KOPT-K1 (cell line): Measurements from ENCODE around the gene CCDC183.
"Not testable (repeated sequence)": the region's sequence is repeated elsewhere in the genome, so short reads cannot be mapped to it uniquely, and the experiment has no call there.

Source experiments
- H3K27ac ChIP-seq: fragments of 200-600 bp; sonication (generic); 2 replicates; pipeline ENCODE4 v1.5.1; 2016; ENCODE audit warnings: antibody characterized with exemption, mild to moderate bottlenecking, low read depth, low read length; ENCODE audit not compliant: poor library complexity, severe bottlenecking
- H3K36me3 ChIP-seq: fragments of 200-600 bp; sonication (generic); 2 replicates; pipeline ENCODE4 v1.5.1; 2017; ENCODE audit warnings: antibody characterized with exemption, mild to moderate bottlenecking, low read length, moderate library complexity; ENCODE audit not compliant: insufficient read depth
- H3K9me3 ChIP-seq: fragments of 200-600 bp; sonication (generic); 2 replicates; pipeline ENCODE4 v1.5.1; 2017; ENCODE audit warnings: antibody characterized with exemption, low read length, mild to moderate bottlenecking; ENCODE audit not compliant: insufficient read depth, poor library complexity, severe bottlenecking

Gene CCDC183

DNA sequence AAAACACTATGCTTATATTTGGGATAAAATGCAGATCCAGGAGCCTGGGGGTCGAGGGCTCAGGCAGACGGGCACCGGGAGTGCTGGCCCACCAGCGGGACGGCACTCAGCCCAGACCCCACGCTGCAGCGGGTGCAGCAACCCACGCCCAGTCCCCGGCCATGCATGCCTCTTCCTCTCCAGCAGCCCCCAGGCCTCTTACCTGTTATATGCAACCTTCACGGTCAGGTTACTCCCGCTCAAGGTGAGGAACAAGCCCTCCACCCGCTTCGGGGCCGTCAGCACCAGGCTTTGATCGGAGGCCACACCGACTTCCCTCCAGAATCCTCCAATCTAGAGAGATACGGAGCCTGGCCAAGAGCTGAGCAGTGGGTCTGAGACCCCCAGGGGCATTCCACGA is 39.3 kb upstream of the CCDC183 start:
- H3K36me3 ChIP-seq = no peaks in the 10 kb centered on the region
- peaks cover 13% of the 10 kb centered on the region for H3K9me3 ChIP-seq
- no peak overlapping the region for H3K27ac ChIP-seq

- Histone ChIP-seq H3K27ac (no peak overlapping the region), H3K36me3 (no peaks in the 10 kb centered on the region), H3K9me3 (peaks cover 8% of the 10 kb centered on the region)
These were observed 38.8 kb upstream of the CCDC183 start for GRCh38 chr9:136757328-136757727.

GRCh38 chr9:136757751-136758140 is 38.4 kb upstream of the CCDC183 start:
- peaks cover 4% of the 10 kb centered on the region for H3K9me3 ChIP-seq
- no peaks in the 10 kb centered on the region for H3K36me3 ChIP-seq
- no peak overlapping the region for H3K27ac ChIP-seq

DNA sequence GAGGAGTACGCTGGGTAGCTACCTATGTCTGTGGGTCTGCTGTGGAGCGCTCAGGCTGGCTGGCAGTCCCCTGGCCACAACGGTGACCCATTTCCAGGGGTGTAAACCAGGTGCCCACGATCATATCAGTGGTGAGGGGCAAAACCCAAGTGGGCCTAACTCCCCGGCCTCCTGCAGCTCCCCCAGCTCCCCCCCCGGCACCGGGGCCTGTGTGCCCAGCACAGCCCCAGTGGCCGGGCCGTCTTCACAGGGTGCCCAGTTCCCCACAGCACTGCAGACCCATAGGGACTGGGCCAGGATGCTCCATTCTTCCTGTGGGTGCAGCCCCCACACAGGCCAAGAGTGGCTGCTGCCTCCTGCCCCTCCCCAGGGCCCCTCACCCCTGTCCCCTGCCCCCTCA is 37.1 kb upstream of the CCDC183 start:
- Histone ChIP-seq H3K9me3 (no peaks in the 10 kb centered on the region), H3K27ac (no peak overlapping the region), H3K36me3 (no peaks in the 10 kb centered on the region)

DNA sequence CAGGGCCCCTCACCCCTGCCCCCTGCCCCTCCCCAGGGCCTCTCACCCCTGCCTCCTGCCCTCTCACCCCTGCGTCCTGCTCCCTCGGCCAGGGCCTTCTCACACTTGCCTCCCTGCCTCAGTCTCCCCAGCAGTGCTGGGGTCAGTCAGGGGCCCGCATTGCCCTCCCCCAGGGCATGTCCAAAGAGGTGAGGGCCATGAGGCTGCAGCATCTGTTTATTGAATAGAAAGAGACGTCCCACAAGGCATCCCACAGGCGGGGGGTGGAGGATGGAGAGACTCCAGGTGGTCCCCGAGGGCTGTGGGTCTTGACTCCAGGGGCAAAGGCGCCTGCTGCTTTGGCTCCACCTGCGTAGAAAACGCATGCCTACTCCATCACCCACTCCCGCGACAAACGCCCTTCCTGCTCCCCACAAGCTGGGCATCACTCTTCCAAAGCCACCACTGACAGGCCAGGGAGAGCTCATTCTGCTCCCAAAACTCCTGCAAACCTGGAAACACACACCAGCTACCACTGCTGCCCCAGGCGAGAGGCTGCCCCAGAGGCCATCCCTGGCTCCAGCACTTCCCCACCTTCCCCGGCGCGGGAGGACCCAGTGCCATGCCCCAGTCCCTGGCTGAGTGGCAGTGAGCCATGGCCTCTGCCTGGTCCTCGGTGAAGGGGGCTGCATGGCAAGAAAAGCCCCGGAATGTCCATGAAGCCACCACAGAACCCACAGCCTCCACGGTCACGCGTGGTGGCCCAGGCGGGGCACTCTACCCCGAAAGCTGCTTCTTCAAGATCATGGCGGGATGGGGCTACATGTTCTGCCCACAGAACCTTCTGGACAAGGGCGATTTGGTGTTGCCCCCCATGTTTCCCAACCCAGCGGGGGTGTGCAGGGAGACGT is 36.5 kb upstream of the CCDC183 start:
- Histone ChIP-seq H3K9me3 (no peaks in the 10 kb centered on the region), H3K36me3 (no peaks in the 10 kb centered on the region), H3K27ac (no peak overlapping the region)

DNA sequence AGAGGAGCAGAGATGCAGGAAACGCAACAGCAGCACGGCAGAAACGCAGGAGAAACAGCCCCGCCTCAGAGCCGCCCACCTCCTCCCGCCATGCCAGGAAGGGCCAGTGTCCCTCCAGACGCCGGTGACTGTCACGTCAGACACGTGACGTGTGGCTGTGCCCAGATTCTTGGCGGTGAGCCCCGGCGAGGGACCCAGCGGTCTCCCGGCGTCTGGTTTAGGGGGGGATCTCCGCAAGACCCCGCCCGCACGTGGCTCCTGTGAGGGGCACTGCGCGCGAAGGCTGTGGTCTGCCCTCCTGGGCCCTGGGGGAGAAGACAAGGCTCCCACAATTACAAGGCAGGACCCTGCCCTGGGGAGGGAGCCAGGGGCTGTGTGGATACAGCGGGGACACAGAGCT is 35.7 kb upstream of the CCDC183 start:
- Histone ChIP-seq H3K36me3 (no peaks in the 10 kb centered on the region), H3K27ac (no peak overlapping the region), H3K9me3 (no peaks in the 10 kb centered on the region)

GRCh38 chr9:136760834-136761544 is 35.1 kb upstream of the CCDC183 start:
- H3K36me3 ChIP-seq = not testable (repeated sequence)

DNA sequence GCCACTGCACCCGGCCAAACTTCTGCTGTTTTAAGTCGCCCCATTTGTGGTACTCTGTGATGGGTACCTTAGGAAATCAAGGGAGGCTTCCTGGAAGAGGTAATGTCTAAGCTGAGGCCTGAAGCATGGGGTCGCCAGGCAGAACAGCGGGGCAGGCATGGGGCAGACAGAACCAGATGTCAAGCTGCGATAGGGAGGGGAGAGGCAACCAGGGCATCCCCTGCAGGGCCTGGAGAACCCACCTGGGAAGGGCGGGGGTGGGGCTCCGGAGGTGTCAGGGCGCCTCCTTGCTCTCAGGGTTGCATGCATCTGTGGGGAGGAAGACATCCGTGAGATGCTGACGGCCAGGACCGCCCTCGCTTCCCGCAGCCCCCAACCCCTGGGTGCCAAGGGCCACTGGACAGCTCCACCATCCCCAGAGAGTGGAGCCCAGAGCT is 34.6 kb upstream of the CCDC183 start:
- H3K9me3 ChIP-seq = no peaks in the 10 kb centered on the region
- H3K27ac ChIP-seq = no peak overlapping the region
- H3K36me3 ChIP-seq = no peaks in the 10 kb centered on the region

More at GRCh38 chr9:136760834-136761544, 35.1 kb upstream of the CCDC183 start:
- not testable (repeated sequence) for H3K9me3 ChIP-seq, H3K27ac ChIP-seq

DNA sequence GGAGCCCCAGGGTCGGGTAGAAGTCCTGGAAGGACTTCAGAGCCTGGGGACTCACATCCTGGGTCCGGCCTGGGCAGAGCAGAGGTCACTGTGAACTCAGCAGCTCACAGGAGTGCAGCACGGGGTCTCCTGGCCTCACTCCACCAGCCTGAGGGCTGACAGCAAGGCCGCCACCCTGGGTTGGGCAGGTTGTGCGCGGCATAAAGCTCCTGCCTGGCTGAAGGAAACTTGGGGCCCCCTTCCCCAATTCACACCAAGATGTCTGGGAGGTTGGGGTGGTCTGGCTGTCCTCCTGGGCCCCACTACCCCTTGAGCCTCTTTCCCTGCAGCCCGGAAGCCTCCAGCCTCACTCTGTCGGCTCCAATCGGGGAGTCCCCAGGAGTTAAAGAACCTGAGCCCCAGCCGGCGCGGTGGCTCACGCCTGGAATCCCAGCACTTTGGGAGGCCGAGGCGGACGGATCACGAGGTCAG is 33.9 kb upstream of the CCDC183 start:
- Histone ChIP-seq H3K9me3 (no peaks in the 10 kb centered on the region), H3K36me3 (no peaks in the 10 kb centered on the region), H3K27ac (no peak overlapping the region)

DNA sequence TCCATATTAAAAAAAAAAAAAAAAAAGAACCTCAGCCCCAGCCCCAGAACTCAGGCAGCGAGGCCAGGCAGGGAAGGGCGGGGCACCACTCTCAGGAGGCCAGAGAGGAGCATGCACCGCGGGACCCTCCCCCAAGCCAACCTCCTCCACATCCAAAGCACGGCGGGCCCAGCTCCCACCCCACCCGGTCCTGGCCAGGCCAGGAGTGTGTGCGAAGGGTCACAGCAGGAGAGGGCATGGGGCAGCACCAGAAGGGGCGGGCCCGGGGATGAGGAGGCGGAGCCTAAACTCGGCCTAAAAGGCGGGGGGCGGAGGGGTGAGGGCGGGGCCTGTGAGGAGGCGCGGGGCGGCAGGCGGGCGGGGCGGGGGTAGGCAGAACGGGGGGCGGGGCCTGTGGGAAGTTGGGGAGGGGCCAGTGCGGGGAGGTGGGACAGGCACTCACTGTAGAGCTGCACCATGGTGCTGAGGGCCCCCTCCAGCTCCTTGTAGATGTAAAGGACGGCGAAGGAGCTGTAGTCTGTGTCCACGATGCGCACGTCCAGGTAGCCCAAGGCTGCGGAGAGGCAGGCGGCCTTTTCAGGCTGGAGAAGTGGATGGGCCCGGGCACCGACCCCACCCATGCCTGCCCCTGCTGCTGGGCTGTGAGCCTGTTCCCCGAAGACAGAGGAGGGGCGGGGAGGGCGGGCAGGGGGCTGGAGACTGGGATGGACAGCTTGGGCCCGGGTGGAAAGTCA is 33.1 kb upstream of the CCDC183 start:
- Histone ChIP-seq H3K36me3 (no peaks in the 10 kb centered on the region), H3K27ac (no peak overlapping the region), H3K9me3 (no peaks in the 10 kb centered on the region)

DNA sequence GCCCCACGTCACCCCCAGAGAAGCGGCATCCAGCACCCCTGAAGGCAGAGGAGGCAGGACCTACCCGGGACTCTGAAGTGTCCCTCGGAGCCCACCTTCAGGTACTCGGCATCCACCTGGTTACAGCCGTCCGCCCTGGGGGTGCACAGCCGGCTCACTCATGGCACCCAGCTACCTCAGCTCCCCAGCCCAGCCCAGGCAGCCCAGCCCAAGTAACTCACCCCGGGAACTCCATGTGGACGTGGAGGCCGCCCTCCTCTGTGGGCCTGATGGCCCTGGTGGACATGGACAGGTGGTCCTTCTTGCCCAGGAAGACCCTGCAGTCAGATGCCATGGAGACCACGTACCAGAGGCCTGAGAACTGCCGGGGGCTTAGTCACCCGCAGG is 32.5 kb upstream of the CCDC183 start:
- Histone ChIP-seq H3K27ac (no peak overlapping the region), H3K36me3 (no peaks in the 10 kb centered on the region), H3K9me3 (no peaks in the 10 kb centered on the region)

DNA sequence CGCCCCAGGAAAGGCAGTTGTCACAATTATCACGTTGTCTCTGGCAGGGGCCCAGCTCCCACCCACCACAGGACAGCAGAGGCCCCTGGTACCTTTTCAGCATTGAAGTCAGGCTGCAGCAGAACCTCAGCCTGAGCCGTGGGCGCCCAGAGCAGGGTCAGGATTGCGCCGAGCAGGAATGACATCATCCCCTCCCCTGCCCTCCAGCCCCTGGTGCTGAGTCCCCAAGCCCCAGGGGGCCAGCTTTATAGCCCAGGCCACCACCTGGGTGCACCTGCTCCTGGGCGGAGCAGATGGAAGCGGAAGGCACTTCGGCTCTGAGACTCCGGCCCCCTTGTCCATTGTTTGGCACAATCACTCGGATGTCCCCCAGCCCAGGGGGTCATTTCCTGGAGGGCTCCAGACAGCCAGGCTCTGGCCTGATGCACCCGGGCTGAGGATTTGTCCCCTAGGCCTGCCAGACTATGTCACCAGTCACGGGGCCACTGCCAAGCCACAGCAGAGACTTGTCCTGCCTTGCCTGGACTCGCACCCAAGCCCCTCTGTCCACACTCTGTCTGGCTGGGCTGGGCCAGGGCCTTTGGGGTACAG is 31.7 kb upstream of the CCDC183 start, which contains the start of gene LCN15:
Gene LCN15 (minus strand): TSS at position 218 of the 591 bp plus-strand sequence. CDS start 30 bp downstream, at position 188.
- Histone ChIP-seq H3K36me3 (no peaks in the 10 kb centered on the region), H3K27ac (no peak within 1 kb of the TSS), H3K9me3 (no peaks in the 10 kb centered on the region)

DNA sequence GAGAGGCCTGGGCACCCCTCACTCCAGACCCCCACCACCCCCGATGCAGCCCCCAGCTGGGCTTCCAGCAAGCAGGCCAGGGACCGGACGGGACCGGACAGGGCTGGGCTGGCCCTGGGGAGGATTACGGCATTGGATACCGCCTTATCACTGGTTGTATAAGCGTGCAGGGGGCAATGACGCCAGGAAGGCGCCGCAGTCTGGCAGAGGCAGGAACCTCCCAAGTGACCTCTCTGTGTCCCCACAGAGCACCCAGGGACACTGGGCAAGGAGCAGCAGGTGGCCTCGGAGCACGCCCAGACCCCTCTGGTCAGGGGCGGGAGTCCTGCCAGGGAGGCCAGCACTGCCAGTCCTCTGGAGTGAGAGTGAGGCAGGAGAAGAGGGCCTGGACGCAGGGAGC is 31.1 kb upstream of the CCDC183 start:
- H3K9me3 ChIP-seq = no peaks in the 10 kb centered on the region
- no peaks in the 10 kb centered on the region for H3K36me3 ChIP-seq
- H3K27ac ChIP-seq = no peak overlapping the region

GRCh38 chr9:136765745-136766409 is 30.3 kb upstream of the CCDC183 start:
- not testable (repeated sequence) for H3K27ac ChIP-seq, H3K9me3 ChIP-seq, H3K36me3 ChIP-seq
